Limb (tissue), 2 donors: ENCODE measurements around the gene PI4KB.
"Not testable (repeated sequence)": the region's sequence is repeated elsewhere in the genome, so short reads cannot be mapped to it uniquely, and the experiment has no call there.

Experiments
- DNase-seq, 2 donors: peaks; one replicate each; pipeline ENCODE4 v3.0.0-alpha.2; 2016; ENCODE audit errors: extremely low spot score in 2 of 2

Gene PI4KB

DNA sequence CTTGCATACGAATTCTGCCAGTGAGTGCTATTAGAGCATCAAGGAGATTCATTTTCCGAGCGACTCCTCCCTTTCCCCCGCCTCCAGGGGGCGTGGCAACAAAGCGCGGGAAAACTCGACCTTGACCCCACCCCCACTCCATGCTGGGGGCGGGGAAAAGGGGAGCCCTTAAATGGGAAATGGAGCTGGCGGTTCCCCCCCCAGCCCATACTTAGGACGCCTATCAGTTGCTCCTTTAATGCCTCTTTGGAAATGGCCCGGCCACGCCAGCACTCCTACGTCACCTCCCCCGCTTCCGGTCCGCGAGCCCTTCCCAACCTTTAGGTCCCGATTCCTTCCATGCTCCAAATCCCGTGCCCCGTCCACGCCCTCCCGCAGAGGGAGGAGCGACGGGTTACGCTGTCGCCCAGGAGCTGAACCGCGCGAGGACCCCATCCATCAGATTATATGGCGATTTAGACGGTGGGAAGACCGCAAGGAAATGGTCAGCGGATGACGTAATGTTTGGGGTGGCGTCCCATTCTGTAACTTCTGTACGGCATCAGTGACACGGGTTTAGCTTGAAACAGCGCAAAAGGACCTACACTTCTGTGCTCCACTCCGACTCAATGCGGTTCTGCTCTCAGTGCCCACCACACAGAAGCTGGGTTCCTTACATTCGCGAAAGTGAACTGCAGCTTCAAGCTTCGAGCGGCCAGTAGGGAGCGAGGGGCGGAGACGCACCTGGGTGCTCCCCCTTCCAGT, 45.8 kb downstream of the PI4KB start:
- peak; percentile 95 to 98 for DNase-seq

GRCh38 chr1:151277249-151277648, 50.0 kb downstream of the PI4KB start:
- DNase-seq = no peak

- not testable (repeated sequence) for DNase-seq
Observed at GRCh38 chr1:151275341-151275740, 51.9 kb downstream of the PI4KB start.

- no peak for DNase-seq
Observed at GRCh38 chr1:151273924-151274466, 53.2 kb downstream of the PI4KB start.

GRCh38 chr1:151267760-151268159, 59.5 kb downstream of the PI4KB start:
- no peak for DNase-seq

- DNase-seq = no peak
Observed at GRCh38 chr1:151266821-151267220, 60.4 kb downstream of the PI4KB start.

GRCh38 chr1:151266315-151266714, 60.9 kb downstream of the PI4KB start:
- no peak for DNase-seq

DNA sequence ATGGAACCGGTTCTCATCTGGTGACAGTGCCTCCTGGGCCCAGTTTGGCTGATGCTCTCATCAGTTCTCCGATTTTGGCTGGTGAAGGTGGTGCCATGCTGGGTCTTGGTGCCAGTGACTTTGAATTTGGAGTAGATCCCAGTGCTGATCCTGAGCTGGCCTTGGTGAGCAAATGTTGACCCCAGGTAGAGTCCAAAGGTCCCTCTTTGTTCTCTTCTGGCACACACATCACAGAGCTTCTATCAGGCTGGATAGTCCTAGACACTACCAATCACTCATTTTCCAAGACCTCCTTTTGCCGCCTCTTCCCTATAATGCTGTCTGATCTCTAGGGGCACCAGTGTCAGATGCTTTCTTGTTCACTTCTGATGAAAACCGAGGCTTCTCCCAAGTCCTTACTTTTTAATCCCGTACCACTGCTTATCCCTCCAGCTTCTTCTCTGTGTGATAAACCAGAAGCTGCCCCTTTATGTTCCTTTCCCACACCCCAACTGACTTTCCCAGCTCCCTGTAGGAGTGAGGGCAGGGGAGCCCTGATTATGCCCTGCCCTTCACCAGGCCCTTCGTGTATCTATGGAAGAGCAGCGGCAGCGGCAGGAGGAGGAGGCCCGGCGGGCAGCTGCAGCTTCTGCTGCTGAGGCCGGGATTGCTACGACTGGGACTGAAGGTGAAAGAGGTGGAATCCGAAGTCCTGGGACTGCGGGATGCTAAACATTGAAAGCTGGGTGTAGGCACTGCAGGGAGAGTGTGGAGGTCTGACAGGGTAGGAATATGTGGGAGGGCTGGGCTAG, 61.6 kb downstream of the PI4KB start:
- DNase-seq = no peak

DNA sequence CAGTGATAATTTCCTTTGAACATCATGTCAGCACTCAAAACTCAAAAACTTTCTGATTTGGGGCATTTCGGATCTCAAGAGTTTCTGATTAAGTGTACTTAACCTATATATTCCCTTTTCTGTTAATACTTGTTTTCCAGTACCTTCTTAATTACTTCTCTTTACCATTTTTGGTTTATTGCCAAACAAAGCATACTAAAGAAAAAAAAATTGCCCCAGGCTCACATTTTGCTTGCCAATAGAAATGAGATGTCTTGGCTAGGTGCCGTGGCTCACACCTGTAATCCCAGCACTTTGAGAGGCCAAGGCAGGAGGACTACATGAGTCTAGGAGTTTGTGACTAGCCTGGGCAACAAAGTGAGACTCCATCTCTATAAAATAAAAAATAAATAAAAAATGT, 67.9 kb downstream of the PI4KB start:
- no peak for DNase-seq

- no peak for DNase-seq
Observed at GRCh38 chr1:151255381-151255780, 71.8 kb downstream of the PI4KB start.

GRCh38 chr1:151254217-151255213, 72.7 kb downstream of the PI4KB start, which contains the start of gene PSMD4:
Gene PSMD4 (plus strand): TSS chr1:151254734. CDS start chr1:151254783, 49 bp downstream.
- DNase-seq = peak; percentile 96 to 97

- DNase-seq = peak; percentile 40 to 91
Observed at GRCh38 chr1:151251656-151252470, 75.4 kb downstream of the PI4KB start.

GRCh38 chr1:151246786-151247185, 80.4 kb downstream of the PI4KB start:
- DNase-seq = no peak

DNA sequence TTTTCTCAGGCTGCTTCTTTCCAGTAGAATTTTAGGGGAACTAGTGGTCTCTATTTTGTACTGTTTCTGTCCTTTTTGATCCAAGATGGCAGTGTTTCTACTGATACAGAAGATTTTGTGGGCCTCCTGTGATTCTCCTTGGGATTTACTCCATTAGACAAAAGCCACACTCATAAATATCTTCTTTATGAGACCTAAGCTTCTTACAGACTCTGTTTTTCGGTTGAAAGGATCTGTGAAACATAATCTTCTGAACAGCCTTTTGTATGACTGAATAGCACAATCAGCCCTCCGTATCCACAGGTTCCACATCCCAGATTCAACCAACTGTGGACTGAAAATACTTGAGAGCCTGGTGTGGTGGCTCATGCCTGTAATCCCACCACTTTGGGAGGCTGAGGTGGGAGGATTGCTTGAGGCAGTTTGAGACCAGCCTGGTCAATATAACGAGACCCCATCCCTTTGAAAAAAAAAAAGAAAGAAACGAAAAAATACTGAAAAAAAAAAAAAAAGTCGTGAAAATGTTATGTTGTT, 83.5 kb downstream of the PI4KB start:
- no peak for DNase-seq

DNA sequence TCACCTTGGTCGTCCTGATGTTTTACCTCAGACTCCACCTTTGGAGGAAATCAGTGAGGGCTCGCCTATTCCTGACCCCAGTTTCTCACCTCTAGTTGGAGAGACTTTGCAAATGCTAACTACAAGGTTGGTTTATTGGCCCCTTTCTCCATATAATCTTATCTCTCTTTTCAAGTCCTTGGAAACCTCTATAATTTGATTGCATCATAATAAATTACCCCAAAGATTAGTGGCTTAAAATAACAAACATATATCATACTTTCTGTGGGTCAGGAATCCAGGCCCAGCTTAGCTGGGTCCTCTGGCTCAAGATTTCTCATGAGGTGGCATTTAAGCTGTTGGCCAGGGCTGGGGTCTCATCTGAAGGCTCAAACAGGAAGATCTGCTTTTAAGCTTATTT, 84.8 kb downstream of the PI4KB start:
- DNase-seq = no peak
